HEK293 (cell line): ENCODE measurements around the gene BTD.
A peak's percentile ranks its signal among the peaks of the same experiment; 100 is the strongest.

Experiments used
- CTCF ChIA-PET: fragments of 350-600 bp; formaldehyde crosslinking; extraction: SDS; loops from one replicate; lab custom pipeline; 2021; ENCODE audit warnings: antibody characterized with exemption; lab: Yijun Ruan, JAX
- POLR2A ChIA-PET: fragments of 300-600 bp; formaldehyde crosslinking; extraction: SDS; loops from one replicate; lab custom pipeline; 2020; ENCODE audit warnings: antibody characterized with exemption, inconsistent platforms; lab: Yijun Ruan, JAX
- H3K27ac ChIP-seq: fragments of 200-500 bp; sonication (Bioruptor generic); 2 replicates; pipeline ENCODE4 v1.5.1; 2014; ENCODE audit warnings: low read depth, low read length, control low read depth, inconsistent platforms; ENCODE audit errors: extremely low read depth
- H3K36me3 ChIP-seq, 2 experiments: fragments of 200-500 bp in 1 of 2; sonication (Bioruptor generic) in 1 of 2; 1 replicate in 1 of 2; 2 replicates in 1 of 2; pipeline ENCODE4 v1.5.1; 2014 to 2017; ENCODE audit warnings: inconsistent platforms in 2 of 2, low read length in 2 of 2; ENCODE audit not compliant: control insufficient read depth in 2 of 2, insufficient read depth in 1 of 2
- H3K4me1 ChIP-seq: fragments of 200-500 bp; sonication (Bioruptor generic); 2 replicates; pipeline ENCODE4 v1.5.1; 2014; ENCODE audit warnings: mild to moderate bottlenecking, low read length, inconsistent platforms; ENCODE audit not compliant: control insufficient read depth, insufficient read depth
- H3K4me3 ChIP-seq: 2 replicates; pipeline ENCODE4 v1.5.1; 2011; ENCODE audit warnings: low read depth, mild to moderate bottlenecking, control low read depth, low read length, moderate library complexity
- H3K9me3 ChIP-seq: fragments of 200-500 bp; sonication (Bioruptor generic); 2 replicates; pipeline ENCODE4 v1.5.1; 2014; ENCODE audit warnings: low read depth, low read length, inconsistent platforms; ENCODE audit not compliant: control insufficient read depth, insufficient read depth
- ATF2 ChIP-seq: fragments of 450-650 bp; formaldehyde crosslinking; IDR thresholded peaks from 2 replicates; pipeline ENCODE4 v1.5.1; 2016; ENCODE audit warnings: missing biosample characterization, missing genetic modification characterization, low read depth
- BCL6B ChIP-seq: fragments of 450-650 bp; formaldehyde crosslinking; IDR thresholded peaks from 2 replicates; pipeline ENCODE4 v1.5.1; 2017; ENCODE audit warnings: missing biosample characterization, missing genetic modification characterization
- GLIS2 ChIP-seq: fragments of 450-650 bp; formaldehyde crosslinking; IDR thresholded peaks from 2 replicates; pipeline ENCODE4 v1.5.1; 2016; ENCODE audit warnings: missing biosample characterization, missing genetic modification characterization
- OSR2 ChIP-seq: fragments of 450-650 bp; formaldehyde crosslinking; IDR thresholded peaks from 2 replicates; pipeline ENCODE4 v1.5.1; 2016; ENCODE audit warnings: missing biosample characterization, missing genetic modification characterization
- ZBTB17 ChIP-seq: fragments of 450-650 bp; formaldehyde crosslinking; IDR thresholded peaks from 2 replicates; pipeline ENCODE4 v1.5.1; 2016; ENCODE audit warnings: missing biosample characterization, missing genetic modification characterization
- ZBTB21 ChIP-seq: fragments of 450-650 bp; formaldehyde crosslinking; IDR thresholded peaks from 2 replicates; pipeline ENCODE4 v1.5.1; 2017; ENCODE audit warnings: missing biosample characterization, missing genetic modification characterization
- ZFP37 ChIP-seq: fragments of 450-650 bp; formaldehyde crosslinking; IDR thresholded peaks from 2 replicates; pipeline ENCODE4 v1.5.1; 2016; ENCODE audit warnings: missing biosample characterization, missing genetic modification characterization
- ZIC2 ChIP-seq: fragments of 450-650 bp; formaldehyde crosslinking; IDR thresholded peaks from 2 replicates; pipeline ENCODE4 v1.5.1; 2016; ENCODE audit warnings: missing biosample characterization, missing genetic modification characterization
- ZNF112 ChIP-seq: fragments of 450-650 bp; formaldehyde crosslinking; IDR thresholded peaks from 2 replicates; pipeline ENCODE4 v1.5.0; 2017; ENCODE audit warnings: missing biosample characterization, missing genetic modification characterization
- ZNF174 ChIP-seq: fragments of 450-650 bp; formaldehyde crosslinking; IDR thresholded peaks from 2 replicates; pipeline ENCODE4 v1.5.0; 2017; ENCODE audit warnings: missing biosample characterization, mild to moderate bottlenecking, missing genetic modification characterization
- ZNF561 ChIP-seq: fragments of 450-650 bp; IDR thresholded peaks from 2 replicates; pipeline ENCODE4 v1.5.1; 2018; ENCODE audit warnings: missing biosample characterization, missing genetic modification characterization, borderline replicate concordance
- ZNF600 ChIP-seq: fragments of 450-650 bp; formaldehyde crosslinking; IDR thresholded peaks from 2 replicates; pipeline ENCODE4 v1.5.1; 2016; ENCODE audit warnings: missing biosample characterization, missing genetic modification characterization
- ZNF629 ChIP-seq: fragments of 450-650 bp; formaldehyde crosslinking; IDR thresholded peaks from 2 replicates; pipeline ENCODE4 v1.5.1; 2017; ENCODE audit warnings: missing biosample characterization, missing genetic modification characterization
- ZNF654 ChIP-seq: fragments of 450-650 bp; formaldehyde crosslinking; IDR thresholded peaks from 2 replicates; pipeline ENCODE4 v1.5.1; 2016; ENCODE audit warnings: low read depth, missing biosample characterization, missing genetic modification characterization
- TF ChIP-seq, protein P1 (sequence below): fragments of 450-650 bp; formaldehyde crosslinking; IDR thresholded peaks from 2 replicates; pipeline ENCODE4 v1.5.1; 2016; ENCODE audit warnings: missing biosample characterization, missing genetic modification characterization
- TF ChIP-seq, protein P2 (sequence below): IDR thresholded peaks from 2 replicates; pipeline ENCODE4 v1.6.1; 2011; ENCODE audit warnings: mild to moderate bottlenecking, low read depth, low read length, borderline replicate concordance

Gene BTD

DNA sequence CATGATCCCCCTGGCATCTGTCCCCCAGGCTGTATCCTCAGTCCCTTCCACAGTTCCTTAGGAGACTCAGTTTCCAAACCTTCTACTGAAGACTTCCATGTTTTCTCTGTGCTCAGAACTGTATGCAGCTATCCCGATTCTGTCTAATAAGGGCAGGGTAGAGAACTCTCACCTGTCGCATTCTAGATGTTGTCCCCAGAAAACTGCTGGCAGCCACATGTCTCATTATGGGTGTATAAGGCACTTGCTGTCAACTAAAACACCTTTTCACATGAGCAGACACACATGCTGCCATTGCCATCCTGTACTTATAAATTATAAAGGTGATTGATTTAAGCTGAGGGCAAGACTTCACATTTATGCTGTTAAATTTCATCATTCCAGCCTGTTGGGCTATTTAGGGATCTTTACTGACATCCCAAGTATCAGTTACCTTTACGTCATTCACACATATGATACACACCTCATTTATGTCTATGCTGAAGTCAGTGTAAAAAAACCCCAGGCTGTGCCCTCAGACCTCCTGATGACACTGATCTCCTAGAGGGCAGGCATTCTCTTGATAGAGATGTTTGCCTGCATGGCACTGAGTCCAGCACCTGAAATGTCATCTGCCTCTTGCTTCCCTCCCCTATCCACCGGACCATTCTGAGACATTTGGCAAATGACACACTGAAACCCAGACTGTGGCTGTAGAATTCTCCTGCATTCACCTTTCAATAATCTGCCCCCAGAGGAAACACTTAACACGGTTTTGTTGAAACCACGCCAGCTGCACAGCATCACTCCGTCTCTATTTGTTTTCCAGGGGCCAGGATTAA lies 35.8 kb downstream of the BTD start (continued):
- TF ChIP-seq ATF2 (tag by site-specific recombination) (no peak), ZNF654 (tag by site-specific recombination) (no peak), ZBTB17 (tag by site-specific recombination) (peak; percentile 36; the same call in 1 of the 2 replicates), ZNF112 (no peak), ZNF561 (no peak), ZNF174 (tag by site-specific recombination) (no peak), ZIC2 (peak; percentile 20; the same call in 1 of the 2 replicates), OSR2 (0 out of 2 replicates have a peak, but pooled peaks have one; percentile 9)

- POLR2A ChIA-PET = interaction anchor here (1.0 kb wide), 1 partner anchor 159 kb away, joined by 3 read pairs; no protein-coding TSS in a partner anchor
- no peak for TF ChIP-seq ZFP37 (tag by site-specific recombination)
- no peak for TF ChIP-seq GLIS2 (tag by site-specific recombination)
- TF ChIP-seq BCL6B (tag by site-specific recombination) = no peak
- no peak for TF ChIP-seq ZBTB21 (tag by site-specific recombination)
- TF ChIP-seq, protein P1, sequence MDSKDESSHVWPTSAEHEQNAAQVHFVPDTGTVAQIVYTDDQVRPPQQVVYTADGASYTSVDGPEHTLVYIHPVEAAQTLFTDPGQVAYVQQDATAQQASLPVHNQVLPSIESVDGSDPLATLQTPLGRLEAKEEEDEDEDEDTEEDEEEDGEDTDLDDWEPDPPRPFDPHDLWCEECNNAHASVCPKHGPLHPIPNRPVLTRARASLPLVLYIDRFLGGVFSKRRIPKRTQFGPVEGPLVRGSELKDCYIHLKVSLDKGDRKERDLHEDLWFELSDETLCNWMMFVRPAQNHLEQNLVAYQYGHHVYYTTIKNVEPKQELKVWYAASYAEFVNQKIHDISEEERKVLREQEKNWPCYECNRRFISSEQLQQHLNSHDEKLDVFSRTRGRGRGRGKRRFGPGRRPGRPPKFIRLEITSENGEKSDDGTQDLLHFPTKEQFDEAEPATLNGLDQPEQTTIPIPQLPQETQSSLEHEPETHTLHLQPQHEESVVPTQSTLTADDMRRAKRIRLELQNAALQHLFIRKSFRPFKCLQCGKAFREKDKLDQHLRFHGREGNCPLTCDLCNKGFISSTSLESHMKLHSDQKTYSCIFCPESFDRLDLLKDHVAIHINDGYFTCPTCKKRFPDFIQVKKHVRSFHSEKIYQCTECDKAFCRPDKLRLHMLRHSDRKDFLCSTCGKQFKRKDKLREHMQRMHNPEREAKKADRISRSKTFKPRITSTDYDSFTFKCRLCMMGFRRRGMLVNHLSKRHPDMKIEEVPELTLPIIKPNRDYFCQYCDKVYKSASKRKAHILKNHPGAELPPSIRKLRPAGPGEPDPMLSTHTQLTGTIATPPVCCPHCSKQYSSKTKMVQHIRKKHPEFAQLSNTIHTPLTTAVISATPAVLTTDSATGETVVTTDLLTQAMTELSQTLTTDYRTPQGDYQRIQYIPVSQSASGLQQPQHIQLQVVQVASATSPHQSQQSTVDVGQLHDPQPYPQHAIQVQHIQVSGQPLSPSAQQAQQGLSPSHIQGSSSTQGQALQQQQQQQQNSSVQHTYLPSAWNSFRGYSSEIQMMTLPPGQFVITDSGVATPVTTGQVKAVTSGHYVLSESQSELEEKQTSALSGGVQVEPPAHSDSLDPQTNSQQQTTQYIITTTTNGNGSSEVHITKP (tag by site-specific recombination) = peak; percentile 24; the same call in 1 of the 2 replicates
- TF ChIP-seq ZNF629 (tag by site-specific recombination) = no peak
- TF ChIP-seq ZNF600 (tag by site-specific recombination) = no peak
- TF ChIP-seq, protein P2, sequence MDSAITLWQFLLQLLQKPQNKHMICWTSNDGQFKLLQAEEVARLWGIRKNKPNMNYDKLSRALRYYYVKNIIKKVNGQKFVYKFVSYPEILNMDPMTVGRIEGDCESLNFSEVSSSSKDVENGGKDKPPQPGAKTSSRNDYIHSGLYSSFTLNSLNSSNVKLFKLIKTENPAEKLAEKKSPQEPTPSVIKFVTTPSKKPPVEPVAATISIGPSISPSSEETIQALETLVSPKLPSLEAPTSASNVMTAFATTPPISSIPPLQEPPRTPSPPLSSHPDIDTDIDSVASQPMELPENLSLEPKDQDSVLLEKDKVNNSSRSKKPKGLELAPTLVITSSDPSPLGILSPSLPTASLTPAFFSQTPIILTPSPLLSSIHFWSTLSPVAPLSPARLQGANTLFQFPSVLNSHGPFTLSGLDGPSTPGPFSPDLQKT = no peak
Measured at GRCh38 chr3:15638193-15638890, 36.8 kb downstream of the BTD start.

More at GRCh38 chr3:15638193-15638890, 36.8 kb downstream of the BTD start:
- Histone ChIP-seq H3K9me3 (no peaks in the 10 kb centered on the region), H3K36me3 (no peaks in the 10 kb centered on the region), H3K4me1 (peaks cover 19% of the 10 kb centered on the region), H3K27ac (no peak overlapping the region), H3K4me3 (no peak overlapping the region)
- CTCF ChIA-PET = interaction anchor here (0.6 kb wide), 1 partner anchor 11 kb away, joined by 4 read pairs; no protein-coding TSS in a partner anchor
